Peyer's patch (tissue), 4 donors: ENCODE measurements around the gene ADGRB3. TPM values are rescaled to one million over a fixed set of nuclear protein-coding genes. Genes with fewer than 3 reads are reported as not detected.

Source experiments
- DNase-seq, 3 donors: peaks; one replicate each; pipeline ENCODE4 v3.0.0-alpha.2; 2017 to 2019
- H3K27ac ChIP-seq, 4 donors: fragments of 200-600 bp; sonication (generic); one replicate each; pipeline ENCODE4 v1.5.1; 2016 to 2019
- H3K27me3 ChIP-seq, 2 donors: fragments of 200-600 bp; sonication (generic); one replicate each; pipeline ENCODE4 v1.5.1; 2019
- H3K36me3 ChIP-seq, 3 donors: fragments of 200-600 bp; sonication (generic); one replicate each; pipeline ENCODE4 v1.5.1; 2016 to 2019
- H3K4me1 ChIP-seq, 4 donors: fragments of 200-600 bp; sonication (generic); one replicate each; pipeline ENCODE4 v1.5.1; 2016 to 2019
- H3K4me3 ChIP-seq, 4 donors: fragments of 200-600 bp; sonication (generic); 1 replicate in 3 of 4; 2 replicates in 1 of 4; pipeline ENCODE4 v1.5.1; 2016 to 2019; ENCODE audit warnings: mild to moderate bottlenecking in 1 of 4
- H3K9me3 ChIP-seq, 4 donors: fragments of 200-600 bp; sonication (generic); one replicate each; pipeline ENCODE4 v1.5.1; 2016 to 2019; ENCODE audit warnings: mild to moderate bottlenecking in 1 of 4
- POLR2A ChIP-seq, 2 donors: fragments of 450-650 bp; IDR thresholded peaks; one replicate each; pipeline ENCODE4 v1.5.1; 2017; ENCODE audit warnings: antibody characterized with exemption in 2 of 2, mild to moderate bottlenecking in 2 of 2, moderate library complexity in 2 of 2
- total RNA-seq, 4 donors: library from RNA; depleted of rRNA; stranded (reverse); fragments of >200 nt; gene quantifications; one replicate each; pipeline ENCODE4 v1.1.0, GENCODE V29; 2016
- TF ChIP-seq, protein P1 (sequence below), 6 experiments: fragments of 450-650 bp in 4 of 6; fragments of 200-600 bp in 2 of 6; sonication (generic) in 1 of 6; IDR thresholded peaks; one replicate each; pipeline ENCODE4 v1.5.1; 2017 to 2019; ENCODE audit warnings: antibody characterized with exemption in 6 of 6, mild to moderate bottlenecking in 3 of 6, moderate library complexity in 1 of 6

The ADGRB3 gene
- total RNA-seq, 4 donors from 2014 or later: 1.2 to 9.9 (median 2.5) TPM

DNA sequence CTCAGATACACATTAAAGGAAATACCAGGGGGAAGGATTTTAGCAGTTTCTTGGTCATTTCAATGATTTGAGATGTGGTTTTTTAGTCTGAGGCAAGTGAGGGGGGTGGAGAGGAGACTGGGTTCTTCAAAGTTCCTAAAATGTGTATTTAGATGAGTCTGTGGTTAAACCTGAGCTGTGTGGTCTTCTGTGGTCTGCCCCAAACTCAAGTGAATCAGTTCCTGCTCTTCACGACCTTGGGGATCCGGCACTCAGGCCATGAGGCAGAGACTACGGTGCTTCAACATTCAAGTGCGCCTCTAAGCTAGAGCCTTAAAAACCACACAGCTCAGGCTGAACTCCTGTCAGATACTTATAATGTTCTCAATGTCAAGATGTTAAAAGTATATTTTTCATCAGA is 755.0 kb downstream of the ADGRB3 start:
- H3K27ac ChIP-seq: no peak overlapping the region
- H3K4me1 ChIP-seq: no peaks in the 10 kb centered on the region
- no peaks in the 10 kb centered on the region for H3K27me3 ChIP-seq
- H3K36me3 ChIP-seq: no peaks in the 10 kb centered on the region
- no peak overlapping the region for H3K4me3 ChIP-seq
- H3K9me3 ChIP-seq: no peaks in the 10 kb centered on the region
- TF ChIP-seq, protein P1, sequence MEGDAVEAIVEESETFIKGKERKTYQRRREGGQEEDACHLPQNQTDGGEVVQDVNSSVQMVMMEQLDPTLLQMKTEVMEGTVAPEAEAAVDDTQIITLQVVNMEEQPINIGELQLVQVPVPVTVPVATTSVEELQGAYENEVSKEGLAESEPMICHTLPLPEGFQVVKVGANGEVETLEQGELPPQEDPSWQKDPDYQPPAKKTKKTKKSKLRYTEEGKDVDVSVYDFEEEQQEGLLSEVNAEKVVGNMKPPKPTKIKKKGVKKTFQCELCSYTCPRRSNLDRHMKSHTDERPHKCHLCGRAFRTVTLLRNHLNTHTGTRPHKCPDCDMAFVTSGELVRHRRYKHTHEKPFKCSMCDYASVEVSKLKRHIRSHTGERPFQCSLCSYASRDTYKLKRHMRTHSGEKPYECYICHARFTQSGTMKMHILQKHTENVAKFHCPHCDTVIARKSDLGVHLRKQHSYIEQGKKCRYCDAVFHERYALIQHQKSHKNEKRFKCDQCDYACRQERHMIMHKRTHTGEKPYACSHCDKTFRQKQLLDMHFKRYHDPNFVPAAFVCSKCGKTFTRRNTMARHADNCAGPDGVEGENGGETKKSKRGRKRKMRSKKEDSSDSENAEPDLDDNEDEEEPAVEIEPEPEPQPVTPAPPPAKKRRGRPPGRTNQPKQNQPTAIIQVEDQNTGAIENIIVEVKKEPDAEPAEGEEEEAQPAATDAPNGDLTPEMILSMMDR (IDR thresholded peaks at IDR 0.05): no peak
- no peak for TF ChIP-seq POLR2A (IDR thresholded peaks at IDR 0.05)
- DNase-seq: no peak

DNA sequence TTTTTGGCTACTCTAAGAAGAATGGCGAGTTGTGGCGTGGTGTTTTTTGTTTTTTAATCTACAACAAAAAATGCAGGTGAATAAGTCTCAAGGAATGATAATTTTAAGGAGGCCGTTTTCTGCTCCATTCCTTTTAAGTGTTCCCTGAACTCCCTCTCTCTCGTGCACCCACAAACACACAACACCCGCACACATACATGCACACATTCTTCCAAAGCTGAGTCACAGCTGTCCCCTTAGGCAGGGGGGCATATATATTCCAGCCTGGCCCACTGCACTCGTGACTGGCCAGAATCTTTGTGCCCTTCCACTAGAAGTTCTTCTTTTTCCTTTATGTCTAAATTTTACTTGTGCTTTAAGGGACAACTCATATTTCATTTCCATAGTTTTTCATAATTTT is 756.0 kb downstream of the ADGRB3 start:
- Histone ChIP-seq H3K36me3 (no peaks in the 10 kb centered on the region), H3K9me3 (no peaks in the 10 kb centered on the region), H3K4me3 (no peak overlapping the region), H3K27ac (no peak overlapping the region), H3K4me1 (no peaks in the 10 kb centered on the region), H3K27me3 (no peaks in the 10 kb centered on the region)
- no peak for DNase-seq
- TF ChIP-seq, protein P1 (IDR thresholded peaks at IDR 0.05): no peak
- TF ChIP-seq POLR2A (IDR thresholded peaks at IDR 0.05): no peak

DNA sequence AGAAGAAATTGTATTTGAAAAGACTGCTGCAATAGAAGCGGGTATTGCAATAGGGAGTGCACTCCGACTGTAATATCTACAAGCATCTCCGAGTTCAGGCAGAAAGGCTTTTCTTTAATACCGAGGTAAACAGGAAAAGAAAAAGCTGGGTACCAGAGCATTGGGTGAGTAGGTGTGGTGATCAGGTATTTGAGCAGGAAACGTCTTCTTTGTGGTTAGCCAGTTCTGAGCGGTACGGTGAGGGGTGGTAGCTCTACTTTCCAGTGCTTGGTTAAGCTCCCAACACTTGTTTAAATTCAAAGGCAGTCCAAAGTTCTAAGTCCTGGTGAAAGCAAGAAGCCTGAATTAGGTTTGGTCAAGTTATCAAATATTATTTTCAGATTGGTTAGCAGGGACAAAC is 757.7 kb downstream of the ADGRB3 start:
- DNase-seq: no peak
- Histone ChIP-seq H3K4me1 (no peaks in the 10 kb centered on the region), H3K27me3 (no peaks in the 10 kb centered on the region), H3K4me3 (no peak overlapping the region), H3K36me3 (no peaks in the 10 kb centered on the region), H3K27ac (no peak overlapping the region), H3K9me3 (no peaks in the 10 kb centered on the region)
- no peak for TF ChIP-seq POLR2A (IDR thresholded peaks at IDR 0.05)
- TF ChIP-seq, protein P1 (IDR thresholded peaks at IDR 0.05): no peak

DNA sequence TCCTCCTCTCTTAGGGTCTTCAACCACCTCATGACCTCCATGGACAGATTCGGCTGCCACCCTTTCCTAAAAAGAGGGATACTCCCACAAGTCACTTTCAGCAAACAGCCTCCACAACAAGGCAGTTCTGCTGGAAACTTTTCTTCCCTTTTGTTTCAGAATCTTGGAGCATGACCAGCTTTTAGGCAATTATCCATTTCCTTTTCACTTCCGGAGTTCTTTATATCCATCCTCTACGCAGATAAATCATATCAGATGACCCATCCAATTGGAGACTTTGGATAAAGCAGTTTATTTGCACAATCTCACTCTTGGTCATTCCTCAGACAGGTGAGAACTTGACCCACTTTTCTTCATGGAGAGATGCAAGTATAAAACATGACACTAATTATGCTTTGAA is 763.2 kb downstream of the ADGRB3 start:
- TF ChIP-seq, protein P1 (IDR thresholded peaks at IDR 0.05): no peak
- TF ChIP-seq POLR2A (IDR thresholded peaks at IDR 0.05): no peak
- Histone ChIP-seq H3K36me3 (no peaks in the 10 kb centered on the region), H3K27me3 (no peaks in the 10 kb centered on the region), H3K4me3 (no peak overlapping the region), H3K9me3 (no peaks in the 10 kb centered on the region), H3K27ac (no peak overlapping the region), H3K4me1 (no peaks in the 10 kb centered on the region)
- DNase-seq: no peak

DNA sequence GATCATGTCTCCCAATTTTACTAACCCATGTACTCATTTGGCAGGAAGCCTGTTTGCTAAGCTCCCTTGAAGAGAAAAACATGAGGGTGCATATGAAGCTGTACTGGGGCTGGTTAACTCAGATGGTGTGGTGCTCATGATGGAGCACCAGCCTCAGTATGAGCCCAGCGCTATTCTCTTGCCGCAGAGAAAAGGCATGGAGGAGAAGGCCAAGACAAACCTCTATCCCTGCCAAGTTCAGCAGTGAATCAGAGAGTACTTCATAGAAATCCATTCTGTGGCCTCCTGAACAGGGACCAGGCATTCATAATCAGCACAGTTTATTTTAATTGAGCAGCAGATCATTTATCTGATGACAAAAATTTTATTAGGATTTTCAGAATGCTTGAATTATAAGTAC is 763.6 kb downstream of the ADGRB3 start:
- Histone ChIP-seq H3K36me3 (no peaks in the 10 kb centered on the region), H3K4me3 (no peak overlapping the region), H3K9me3 (no peaks in the 10 kb centered on the region), H3K27ac (no peak overlapping the region), H3K4me1 (no peaks in the 10 kb centered on the region), H3K27me3 (no peaks in the 10 kb centered on the region)
- TF ChIP-seq, protein P1 (IDR thresholded peaks at IDR 0.05): no peak
- no peak for TF ChIP-seq POLR2A (IDR thresholded peaks at IDR 0.05)
- no peak for DNase-seq

DNA sequence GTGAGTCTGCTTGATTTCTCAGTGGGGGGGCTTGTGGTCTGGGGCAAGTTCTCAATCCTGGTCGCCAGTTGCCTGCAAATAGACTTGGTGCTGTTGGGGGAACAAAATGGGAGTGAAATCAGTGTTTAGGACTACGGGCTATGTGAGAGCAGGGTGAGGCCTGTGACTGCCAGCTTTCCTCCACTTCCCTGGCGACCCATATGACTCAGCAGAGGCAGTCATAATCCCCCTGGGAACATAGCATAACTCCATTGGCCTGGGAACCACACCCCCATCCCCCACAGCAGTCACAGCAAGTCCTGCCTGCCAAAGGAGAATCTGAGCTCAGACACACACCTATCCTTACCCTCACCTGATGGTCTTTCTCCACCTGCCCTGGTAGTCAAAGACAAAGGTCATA is 773.8 kb downstream of the ADGRB3 start:
- no peak overlapping the region for H3K4me3 ChIP-seq
- H3K36me3 ChIP-seq: no peaks in the 10 kb centered on the region
- H3K9me3 ChIP-seq: no peaks in the 10 kb centered on the region
- H3K4me1 ChIP-seq: no peaks in the 10 kb centered on the region
- DNase-seq: no peak
- no peak overlapping the region for H3K27ac ChIP-seq
- TF ChIP-seq, protein P1 (IDR thresholded peaks at IDR 0.05): no peak
- no peak for TF ChIP-seq POLR2A (IDR thresholded peaks at IDR 0.05)
- no peaks in the 10 kb centered on the region for H3K27me3 ChIP-seq
